Measurements from ENCODE around the gene AVPR2. TPM values are rescaled to one million over a fixed set of nuclear protein-coding genes. Genes with fewer than 3 reads are reported as not detected.

The AVPR2 gene
- total RNA-seq, 1 donor from 2014 or later = not detected

- Mint-ChIP-seq H3K4me1 (peaks cover 22% of the 10 kb centered on the region), H3K4me3 (no peak overlapping the region), H3K36me3 (peaks cover 8% of the 10 kb centered on the region), H3K9me3 (no peaks in the 10 kb centered on the region), H3K27ac (peak overlapping the region; percentile 47), H3K27me3 (ENCODE audit: low read depth) (no peaks in the 10 kb centered on the region)
- TF ChIP-seq CTCF (IDR thresholded peaks at IDR 0.05; ENCODE audit: unreplicated experiment) = no peak
- DNase-seq (ENCODE audit: low spot score in 2 of 2, unreplicated experiment in 2 of 2) = no peak
These were observed 24.4 kb downstream of the AVPR2 start for GRCh38 chrX:153928846-153929245.

GRCh38 chrX:153929576-153929975 lies 25.1 kb downstream of the AVPR2 start:
- Mint-ChIP-seq H3K4me3 (no peak overlapping the region), H3K27me3 (ENCODE audit: low read depth) (no peaks in the 10 kb centered on the region), H3K4me1 (peaks cover 20% of the 10 kb centered on the region), H3K36me3 (peaks cover 8% of the 10 kb centered on the region), H3K27ac (no peak overlapping the region), H3K9me3 (no peaks in the 10 kb centered on the region)
- TF ChIP-seq CTCF (IDR thresholded peaks at IDR 0.05; ENCODE audit: unreplicated experiment) = no peak
- no peak for DNase-seq (ENCODE audit: low spot score in 2 of 2, unreplicated experiment in 2 of 2)

- no peak overlapping the region for H3K27ac Mint-ChIP-seq
- no peak overlapping the region for H3K4me3 Mint-ChIP-seq
- H3K36me3 Mint-ChIP-seq = peaks cover 8% of the 10 kb centered on the region
- H3K27me3 Mint-ChIP-seq (ENCODE audit: low read depth) = no peaks in the 10 kb centered on the region
- no peaks in the 10 kb centered on the region for H3K9me3 Mint-ChIP-seq
- TF ChIP-seq CTCF (IDR thresholded peaks at IDR 0.05; ENCODE audit: unreplicated experiment) = no peak
- DNase-seq (ENCODE audit: low spot score in 2 of 2, unreplicated experiment in 2 of 2) = no peak
- H3K4me1 Mint-ChIP-seq = peaks cover 20% of the 10 kb centered on the region
These were observed 25.8 kb downstream of the AVPR2 start for GRCh38 chrX:153930011-153930910.

- Mint-ChIP-seq H3K9me3 (no peaks in the 10 kb centered on the region), H3K36me3 (peaks cover 8% of the 10 kb centered on the region), H3K4me1 (peaks cover 18% of the 10 kb centered on the region), H3K27ac (no peak overlapping the region), H3K4me3 (no peak overlapping the region), H3K27me3 (ENCODE audit: low read depth) (no peaks in the 10 kb centered on the region)
- DNase-seq (ENCODE audit: low spot score in 2 of 2, unreplicated experiment in 2 of 2) = no peak
- TF ChIP-seq CTCF (IDR thresholded peaks at IDR 0.05; ENCODE audit: unreplicated experiment) = no peak
These were observed 26.7 kb downstream of the AVPR2 start for GRCh38 chrX:153931151-153931550.

GRCh38 chrX:153931748-153932147 lies 27.3 kb downstream of the AVPR2 start:
- TF ChIP-seq CTCF (IDR thresholded peaks at IDR 0.05; ENCODE audit: unreplicated experiment) = no peak
- Mint-ChIP-seq H3K4me3 (no peak overlapping the region), H3K9me3 (peaks cover 3% of the 10 kb centered on the region), H3K27me3 (ENCODE audit: low read depth) (no peaks in the 10 kb centered on the region), H3K36me3 (peaks cover 8% of the 10 kb centered on the region), H3K4me1 (peaks cover 17% of the 10 kb centered on the region), H3K27ac (no peak overlapping the region)
- DNase-seq (ENCODE audit: low spot score in 2 of 2, unreplicated experiment in 2 of 2) = no peak
